Measurements from ENCODE around the gene ARID1B. TPM values are rescaled to one million over a fixed set of nuclear protein-coding genes. Genes with fewer than 3 reads are reported as not detected.
A peak's percentile ranks its signal among the peaks of the same experiment; 100 is the strongest.

ARID1B gene
- total RNA-seq, 1 donor from 2014 or later = 62.1 TPM

DNA sequence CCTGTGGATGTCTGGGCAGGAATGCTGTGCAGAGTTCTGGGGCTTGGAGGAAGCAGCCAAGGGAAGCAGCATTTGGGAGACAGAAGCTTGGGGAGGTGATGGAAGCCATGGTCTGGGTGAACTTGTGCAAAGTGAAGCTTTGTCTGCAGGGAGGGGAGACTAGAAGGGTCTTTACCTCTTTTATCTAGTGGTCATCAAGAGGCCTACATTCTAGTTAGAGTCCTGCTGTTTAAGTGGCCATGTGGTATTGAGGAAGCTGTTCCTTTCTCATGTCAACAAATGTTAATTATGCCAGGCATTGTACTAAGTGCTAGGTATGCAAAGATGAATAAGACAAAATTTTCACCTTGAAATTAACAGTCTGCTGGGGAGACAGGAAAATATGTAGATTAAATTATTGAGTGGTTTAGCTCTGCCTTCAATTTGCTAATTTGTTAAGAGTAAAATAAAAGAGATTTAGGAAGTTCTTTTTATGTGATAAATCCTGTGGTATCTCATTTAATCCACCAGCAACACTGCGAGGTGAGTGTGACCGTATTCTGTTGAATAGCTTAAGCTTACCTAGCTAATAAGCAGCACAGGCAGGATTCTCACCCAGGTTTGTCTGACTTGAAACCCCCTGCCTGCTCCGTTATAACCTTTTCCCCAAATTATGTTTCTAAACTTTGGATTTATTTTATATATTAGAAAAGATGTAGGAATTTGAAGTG lies 43.1 kb downstream of the ARID1B start:
- no peaks in the 10 kb centered on the region for H3K27me3 Mint-ChIP-seq (ENCODE audit: insufficient read depth, low read depth)
- H3K36me3 ChIP-seq = no peaks in the 10 kb centered on the region
- no peaks in the 10 kb centered on the region for H3K9me3 Mint-ChIP-seq
- no peak overlapping the region for H2AFZ ChIP-seq (replicated peaks)
- H3K27ac ChIP-seq = no peak overlapping the region
- no peak overlapping the region for H3K4me3 ChIP-seq
- H3K4me3 Mint-ChIP-seq = no peak overlapping the region
- H3K79me2 ChIP-seq (ENCODE audit: low read depth) = peaks cover 100% of the 10 kb centered on the region
- H3K4me2 ChIP-seq = no peak overlapping the region
- H3K9me3 ChIP-seq (ENCODE audit: low read depth) = no peaks in the 10 kb centered on the region
- peaks cover 18% of the 10 kb centered on the region for H3K4me1 ChIP-seq
- H3K4me1 Mint-ChIP-seq = peaks cover 30% of the 10 kb centered on the region
- no peak for TF ChIP-seq EZH2phosphoT487 (IDR thresholded peaks at IDR 0.05)
- TF ChIP-seq, protein P1, sequence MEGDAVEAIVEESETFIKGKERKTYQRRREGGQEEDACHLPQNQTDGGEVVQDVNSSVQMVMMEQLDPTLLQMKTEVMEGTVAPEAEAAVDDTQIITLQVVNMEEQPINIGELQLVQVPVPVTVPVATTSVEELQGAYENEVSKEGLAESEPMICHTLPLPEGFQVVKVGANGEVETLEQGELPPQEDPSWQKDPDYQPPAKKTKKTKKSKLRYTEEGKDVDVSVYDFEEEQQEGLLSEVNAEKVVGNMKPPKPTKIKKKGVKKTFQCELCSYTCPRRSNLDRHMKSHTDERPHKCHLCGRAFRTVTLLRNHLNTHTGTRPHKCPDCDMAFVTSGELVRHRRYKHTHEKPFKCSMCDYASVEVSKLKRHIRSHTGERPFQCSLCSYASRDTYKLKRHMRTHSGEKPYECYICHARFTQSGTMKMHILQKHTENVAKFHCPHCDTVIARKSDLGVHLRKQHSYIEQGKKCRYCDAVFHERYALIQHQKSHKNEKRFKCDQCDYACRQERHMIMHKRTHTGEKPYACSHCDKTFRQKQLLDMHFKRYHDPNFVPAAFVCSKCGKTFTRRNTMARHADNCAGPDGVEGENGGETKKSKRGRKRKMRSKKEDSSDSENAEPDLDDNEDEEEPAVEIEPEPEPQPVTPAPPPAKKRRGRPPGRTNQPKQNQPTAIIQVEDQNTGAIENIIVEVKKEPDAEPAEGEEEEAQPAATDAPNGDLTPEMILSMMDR (IDR thresholded peaks at IDR 0.05) = no peak
- TF ChIP-seq EZH2 (IDR thresholded peaks at IDR 0.05) = no peak
- H3K36me3 Mint-ChIP-seq = peaks cover 2% of the 10 kb centered on the region
- no peak overlapping the region for H3K9ac ChIP-seq
- no peak for DNase-seq (ENCODE audit: low spot score)
- no peaks in the 10 kb centered on the region for H3F3A ChIP-seq (ENCODE audit: low read depth)
- H3K27ac Mint-ChIP-seq = no peak overlapping the region
- H4K20me1 ChIP-seq (ENCODE audit: low read depth) = peaks cover 99% of the 10 kb centered on the region
- H3K27me3 ChIP-seq = no peaks in the 10 kb centered on the region

DNA sequence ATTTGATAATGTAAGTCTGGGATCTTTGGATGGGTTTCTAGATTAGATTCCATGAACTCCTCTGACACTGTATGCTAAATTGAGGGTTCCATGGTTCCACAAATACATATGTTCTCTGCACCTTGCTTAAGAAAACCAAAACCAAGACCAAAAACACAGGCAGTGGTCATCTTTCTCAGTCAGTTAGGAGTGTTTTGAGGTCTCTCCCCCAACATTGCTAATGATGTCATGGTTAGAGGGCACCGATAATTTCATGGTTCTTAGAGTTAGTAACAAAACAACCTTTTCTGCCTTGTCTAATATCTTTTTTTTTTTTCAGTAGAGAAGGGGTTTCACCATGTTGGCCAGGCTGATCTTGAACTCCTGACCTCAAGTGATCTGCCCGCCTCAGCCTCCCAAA lies 44.5 kb downstream of the ARID1B start:
- Histone ChIP-seq H3K4me3 (no peak overlapping the region), H3K9me3 (ENCODE audit: low read depth) (no peaks in the 10 kb centered on the region), H3K27me3 (no peaks in the 10 kb centered on the region), H4K20me1 (ENCODE audit: low read depth) (peaks cover 99% of the 10 kb centered on the region), H2AFZ (replicated peaks) (no peak overlapping the region), H3K79me2 (ENCODE audit: low read depth) (peaks cover 100% of the 10 kb centered on the region), H3K27ac (no peak overlapping the region), H3K36me3 (no peaks in the 10 kb centered on the region), H3F3A (ENCODE audit: low read depth) (no peaks in the 10 kb centered on the region), H3K4me1 (peaks cover 18% of the 10 kb centered on the region), H3K4me2 (no peak overlapping the region), H3K9ac (no peak overlapping the region)
- Mint-ChIP-seq H3K27ac (no peak overlapping the region), H3K27me3 (ENCODE audit: insufficient read depth, low read depth) (no peaks in the 10 kb centered on the region), H3K9me3 (no peaks in the 10 kb centered on the region), H3K36me3 (peaks cover 2% of the 10 kb centered on the region), H3K4me1 (peaks cover 30% of the 10 kb centered on the region), H3K4me3 (no peak overlapping the region)
- no peak for TF ChIP-seq EZH2phosphoT487 (IDR thresholded peaks at IDR 0.05)
- DNase-seq (ENCODE audit: low spot score) = no peak

DNA sequence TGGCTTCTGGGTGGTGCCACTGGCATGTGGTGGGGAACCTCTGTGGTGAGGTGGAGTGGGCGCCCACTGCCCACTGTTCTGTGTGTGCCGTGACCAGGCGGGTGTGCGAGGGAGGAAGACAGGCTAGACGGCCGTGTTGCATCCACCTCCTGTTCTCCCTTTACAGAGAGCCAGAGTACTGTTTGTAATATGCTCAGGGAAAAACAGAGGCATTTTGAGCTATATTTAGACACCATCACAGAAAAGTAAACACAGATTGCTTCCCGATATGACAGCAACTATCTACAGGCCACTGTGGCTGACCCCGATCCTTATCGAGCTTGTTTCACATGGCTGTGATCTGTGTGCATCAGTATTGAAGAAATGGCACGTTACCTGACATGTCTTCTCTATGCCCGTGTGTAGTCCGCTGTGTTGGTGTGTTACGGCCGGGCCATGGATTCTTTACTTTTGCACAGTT lies 45.6 kb downstream of the ARID1B start:
- Mint-ChIP-seq H3K4me3 (no peak overlapping the region), H3K27me3 (ENCODE audit: insufficient read depth, low read depth) (no peaks in the 10 kb centered on the region), H3K9me3 (no peaks in the 10 kb centered on the region), H3K27ac (no peak overlapping the region), H3K4me1 (peaks cover 36% of the 10 kb centered on the region), H3K36me3 (peaks cover 2% of the 10 kb centered on the region)
- no peaks in the 10 kb centered on the region for H3K9me3 ChIP-seq (ENCODE audit: low read depth)
- no peaks in the 10 kb centered on the region for H3F3A ChIP-seq (ENCODE audit: low read depth)
- H3K36me3 ChIP-seq = no peaks in the 10 kb centered on the region
- TF ChIP-seq, protein P1 (IDR thresholded peaks at IDR 0.05) = no peak
- TF ChIP-seq EZH2phosphoT487 (IDR thresholded peaks at IDR 0.05) (no peak), EZH2 (IDR thresholded peaks at IDR 0.05) (no peak)
- H3K27me3 ChIP-seq = no peaks in the 10 kb centered on the region
- DNase-seq (ENCODE audit: low spot score) = no peak
- no peak overlapping the region for H3K4me3 ChIP-seq
- no peak overlapping the region for H3K27ac ChIP-seq
- H4K20me1 ChIP-seq (ENCODE audit: low read depth) = peaks cover 99% of the 10 kb centered on the region
- H3K9ac ChIP-seq = no peak overlapping the region
- H3K79me2 ChIP-seq (ENCODE audit: low read depth) = peaks cover 100% of the 10 kb centered on the region
- H3K4me1 ChIP-seq = peaks cover 18% of the 10 kb centered on the region
- H2AFZ ChIP-seq (replicated peaks) = no peak overlapping the region
- no peak overlapping the region for H3K4me2 ChIP-seq

DNA sequence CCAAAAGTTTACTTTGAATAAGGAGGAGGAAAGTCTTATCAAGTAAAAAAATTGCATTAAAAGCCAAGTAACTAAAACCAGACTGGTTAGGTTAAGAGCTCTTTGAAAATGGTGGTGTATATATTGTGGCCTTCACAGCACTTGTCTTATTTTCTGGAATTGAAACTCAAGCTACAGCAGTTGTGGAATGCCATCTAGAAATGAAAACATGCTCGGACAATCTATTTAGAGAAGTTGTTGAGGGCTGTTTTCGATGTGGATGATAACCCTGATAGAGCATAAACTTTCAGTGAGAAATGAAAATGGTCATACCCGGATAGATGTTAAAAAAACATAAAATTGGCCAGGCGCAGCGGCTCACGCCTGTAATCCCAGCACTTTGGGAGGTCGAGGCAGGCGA lies 47.0 kb downstream of the ARID1B start:
- Histone ChIP-seq H3K27ac (no peak overlapping the region), H3K4me3 (no peak overlapping the region), H2AFZ (replicated peaks) (no peak overlapping the region), H3K9ac (no peak overlapping the region), H3K9me3 (ENCODE audit: low read depth) (no peaks in the 10 kb centered on the region), H3K27me3 (no peaks in the 10 kb centered on the region), H3K4me2 (no peak overlapping the region), H3F3A (ENCODE audit: low read depth) (no peaks in the 10 kb centered on the region), H3K36me3 (no peaks in the 10 kb centered on the region), H3K79me2 (ENCODE audit: low read depth) (peaks cover 100% of the 10 kb centered on the region), H3K4me1 (peaks cover 15% of the 10 kb centered on the region), H4K20me1 (ENCODE audit: low read depth) (peaks cover 98% of the 10 kb centered on the region)
- peak overlapping the region; percentile 46 for H3K27ac Mint-ChIP-seq
- TF ChIP-seq, protein P1 (IDR thresholded peaks at IDR 0.05) = no peak
- no peak for TF ChIP-seq EZH2 (IDR thresholded peaks at IDR 0.05)
- H3K27me3 Mint-ChIP-seq (ENCODE audit: insufficient read depth, low read depth) = no peaks in the 10 kb centered on the region
- peaks cover 43% of the 10 kb centered on the region for H3K4me1 Mint-ChIP-seq
- H3K4me3 Mint-ChIP-seq = no peak overlapping the region
- no peak for DNase-seq (ENCODE audit: low spot score)
- H3K9me3 Mint-ChIP-seq = no peaks in the 10 kb centered on the region
- peaks cover 4% of the 10 kb centered on the region for H3K36me3 Mint-ChIP-seq

All from neural progenitor cell (in vitro differentiated cells).